ENCODE data around the gene AMHR2. TPM values are rescaled to one million over a fixed set of nuclear protein-coding genes. Genes with fewer than 3 reads are reported as not detected.

AMHR2 gene
- total and polyA plus RNA-seq, 9 of the 15 experiments (the other 6 are each of a cell fraction or from before 2014, with no cell fraction given): 8.9 to 49.7 (median 19.3) TPM

DNA sequence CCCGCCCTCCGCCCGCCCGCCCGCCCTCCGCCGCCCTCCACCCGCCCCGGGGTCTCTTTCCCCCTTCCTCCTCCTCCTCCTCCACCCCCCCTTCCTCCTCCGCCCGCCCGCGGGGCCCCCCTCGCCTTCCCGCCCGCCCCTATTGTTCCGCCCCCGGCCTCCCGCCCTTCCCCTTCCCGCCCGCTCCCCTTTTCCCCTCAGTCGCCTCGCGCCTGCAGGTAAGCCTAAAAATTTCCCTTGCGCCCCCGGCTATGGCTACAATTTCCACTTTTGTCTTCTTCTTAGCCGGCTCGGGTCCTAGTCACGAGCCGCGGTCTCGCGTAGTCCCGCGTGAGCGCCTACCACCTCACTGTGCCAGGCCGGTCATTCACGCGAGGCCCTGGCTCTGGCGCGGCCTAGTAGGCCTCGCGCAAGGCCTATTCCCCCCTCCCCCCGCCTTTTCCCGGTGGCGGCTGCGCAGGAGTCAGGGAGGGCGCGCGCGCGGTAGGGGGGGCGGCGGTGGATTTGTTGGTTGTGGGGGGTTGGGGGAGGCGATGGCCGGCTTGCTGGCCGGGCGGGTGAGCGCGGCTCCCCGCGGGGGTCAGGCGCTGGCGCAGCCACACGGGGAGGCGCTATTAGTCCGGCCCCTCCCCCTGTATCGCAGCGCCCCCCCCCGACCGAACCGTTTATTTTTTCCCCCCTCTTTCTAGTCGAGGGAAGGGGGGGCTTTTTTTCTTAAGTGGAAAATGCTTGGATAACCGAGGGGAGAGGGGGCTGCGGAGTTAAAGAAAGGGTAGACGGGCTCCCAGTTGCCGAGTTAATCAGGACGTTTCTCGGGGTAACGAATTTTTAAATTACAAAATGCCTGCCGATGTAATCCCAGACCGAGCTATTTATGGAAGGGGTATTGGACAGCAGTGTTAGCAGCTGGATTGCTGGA, 28.8 kb downstream of the AMHR2 start (continued):
- TF ChIP-seq, protein P1, sequence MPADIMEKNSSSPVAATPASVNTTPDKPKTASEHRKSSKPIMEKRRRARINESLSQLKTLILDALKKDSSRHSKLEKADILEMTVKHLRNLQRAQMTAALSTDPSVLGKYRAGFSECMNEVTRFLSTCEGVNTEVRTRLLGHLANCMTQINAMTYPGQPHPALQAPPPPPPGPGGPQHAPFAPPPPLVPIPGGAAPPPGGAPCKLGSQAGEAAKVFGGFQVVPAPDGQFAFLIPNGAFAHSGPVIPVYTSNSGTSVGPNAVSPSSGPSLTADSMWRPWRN (IDR thresholded peaks at IDR 0.05; ENCODE audit: low read depth): no peak
- TF ChIP-seq KLF1 (tag; IDR thresholded peaks at IDR 0.05): no peak
- no peak; the same call in 1 of the 2 replicates for TF ChIP-seq ZNF589 (CRISPR knock-in tag; IDR thresholded peaks at IDR 0.05; ENCODE audit: low read depth)
- TF ChIP-seq, protein P2, sequence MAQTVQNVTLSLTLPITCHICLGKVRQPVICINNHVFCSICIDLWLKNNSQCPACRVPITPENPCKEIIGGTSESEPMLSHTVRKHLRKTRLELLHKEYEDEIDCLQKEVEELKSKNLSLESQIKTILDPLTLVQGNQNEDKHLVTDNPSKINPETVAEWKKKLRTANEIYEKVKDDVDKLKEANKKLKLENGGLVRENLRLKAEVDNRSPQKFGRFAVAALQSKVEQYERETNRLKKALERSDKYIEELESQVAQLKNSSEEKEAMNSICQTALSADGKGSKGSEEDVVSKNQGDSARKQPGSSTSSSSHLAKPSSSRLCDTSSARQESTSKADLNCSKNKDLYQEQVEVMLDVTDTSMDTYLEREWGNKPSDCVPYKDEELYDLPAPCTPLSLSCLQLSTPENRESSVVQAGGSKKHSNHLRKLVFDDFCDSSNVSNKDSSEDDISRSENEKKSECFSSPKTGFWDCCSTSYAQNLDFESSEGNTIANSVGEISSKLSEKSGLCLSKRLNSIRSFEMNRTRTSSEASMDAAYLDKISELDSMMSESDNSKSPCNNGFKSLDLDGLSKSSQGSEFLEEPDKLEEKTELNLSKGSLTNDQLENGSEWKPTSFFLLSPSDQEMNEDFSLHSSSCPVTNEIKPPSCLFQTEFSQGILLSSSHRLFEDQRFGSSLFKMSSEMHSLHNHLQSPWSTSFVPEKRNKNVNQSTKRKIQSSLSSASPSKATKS (CRISPR knock-in tag; IDR thresholded peaks at IDR 0.05): no peak
- TF ChIP-seq SRF (CRISPR knock-in tag; IDR thresholded peaks at IDR 0.05): peak in 1 of 2 experiments; percentile 61; a peak in 1 of 4 replicates
- no peak for TF ChIP-seq HNRNPUL1 (IDR thresholded peaks at IDR 0.05; ENCODE audit: low read length)
- TF ChIP-seq DACH1 (IDR thresholded peaks at IDR 0.05; ENCODE audit: partially characterized antibody): no peak
- peak; percentile 59 for TF ChIP-seq NFRKB (IDR thresholded peaks at IDR 0.05; ENCODE audit: low read depth)
- TF ChIP-seq MAFG (tag; conservative IDR thresholded peaks at IDR 0.05): no peak
- TF ChIP-seq NBN (IDR thresholded peaks at IDR 0.05; ENCODE audit: low read depth): peak; percentile 59; the same call in 1 of the 2 replicates
- TF ChIP-seq IRF2 (CRISPR knock-in tag; IDR thresholded peaks at IDR 0.05): no peak; the same call in 1 of the 2 replicates
- peak; percentile 93 for TF ChIP-seq FIP1L1 (IDR thresholded peaks at IDR 0.05; ENCODE audit: low read depth, low read length, poor library complexity, severe bottlenecking)
- TF ChIP-seq ZFP1 (CRISPR knock-in tag; IDR thresholded peaks at IDR 0.05): no peak
- TF ChIP-seq, protein P3, sequence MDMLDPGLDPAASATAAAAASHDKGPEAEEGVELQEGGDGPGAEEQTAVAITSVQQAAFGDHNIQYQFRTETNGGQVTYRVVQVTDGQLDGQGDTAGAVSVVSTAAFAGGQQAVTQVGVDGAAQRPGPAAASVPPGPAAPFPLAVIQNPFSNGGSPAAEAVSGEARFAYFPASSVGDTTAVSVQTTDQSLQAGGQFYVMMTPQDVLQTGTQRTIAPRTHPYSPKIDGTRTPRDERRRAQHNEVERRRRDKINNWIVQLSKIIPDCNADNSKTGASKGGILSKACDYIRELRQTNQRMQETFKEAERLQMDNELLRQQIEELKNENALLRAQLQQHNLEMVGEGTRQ (CRISPR knock-in tag; IDR thresholded peaks at IDR 0.05): no peak
- TF ChIP-seq RBM15 (IDR thresholded peaks at IDR 0.05; ENCODE audit: insufficient read depth, low read length): no peak
- TF ChIP-seq LEF1 (IDR thresholded peaks at IDR 0.05): no peak
- TF ChIP-seq, protein P4, sequence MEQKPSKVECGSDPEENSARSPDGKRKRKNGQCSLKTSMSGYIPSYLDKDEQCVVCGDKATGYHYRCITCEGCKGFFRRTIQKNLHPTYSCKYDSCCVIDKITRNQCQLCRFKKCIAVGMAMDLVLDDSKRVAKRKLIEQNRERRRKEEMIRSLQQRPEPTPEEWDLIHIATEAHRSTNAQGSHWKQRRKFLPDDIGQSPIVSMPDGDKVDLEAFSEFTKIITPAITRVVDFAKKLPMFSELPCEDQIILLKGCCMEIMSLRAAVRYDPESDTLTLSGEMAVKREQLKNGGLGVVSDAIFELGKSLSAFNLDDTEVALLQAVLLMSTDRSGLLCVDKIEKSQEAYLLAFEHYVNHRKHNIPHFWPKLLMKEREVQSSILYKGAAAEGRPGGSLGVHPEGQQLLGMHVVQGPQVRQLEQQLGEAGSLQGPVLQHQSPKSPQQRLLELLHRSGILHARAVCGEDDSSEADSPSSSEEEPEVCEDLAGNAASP (IDR thresholded peaks at IDR 0.05): no peak
- peak; percentile 47 for TF ChIP-seq NCOR1 (IDR thresholded peaks at IDR 0.05)
- peak; percentile 75; the same call in 1 of the 2 replicates for TF ChIP-seq GTF2E2 (tag; IDR thresholded peaks at IDR 0.05)
- TF ChIP-seq ZNF57 (CRISPR knock-in tag; IDR thresholded peaks at IDR 0.05): no peak
- no peak for TF ChIP-seq NFXL1 (CRISPR knock-in tag; IDR thresholded peaks at IDR 0.05)
- TF ChIP-seq, protein P5, sequence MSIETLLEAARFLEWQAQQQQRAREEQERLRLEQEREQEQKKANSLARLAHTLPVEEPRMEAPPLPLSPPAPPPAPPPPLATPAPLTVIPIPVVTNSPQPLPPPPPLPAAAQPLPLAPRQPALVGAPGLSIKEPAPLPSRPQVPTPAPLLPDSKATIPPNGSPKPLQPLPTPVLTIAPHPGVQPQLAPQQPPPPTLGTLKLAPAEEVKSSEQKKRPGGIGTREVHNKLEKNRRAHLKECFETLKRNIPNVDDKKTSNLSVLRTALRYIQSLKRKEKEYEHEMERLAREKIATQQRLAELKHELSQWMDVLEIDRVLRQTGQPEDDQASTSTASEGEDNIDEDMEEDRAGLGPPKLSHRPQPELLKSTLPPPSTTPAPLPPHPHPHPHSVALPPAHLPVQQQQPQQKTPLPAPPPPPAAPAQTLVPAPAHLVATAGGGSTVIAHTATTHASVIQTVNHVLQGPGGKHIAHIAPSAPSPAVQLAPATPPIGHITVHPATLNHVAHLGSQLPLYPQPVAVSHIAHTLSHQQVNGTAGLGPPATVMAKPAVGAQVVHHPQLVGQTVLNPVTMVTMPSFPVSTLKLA (conservative IDR thresholded peaks at IDR 0.05): peak; percentile 41 to 43

Data from K562 (cell line).